Neural crest cell (in vitro differentiated cells): Measurements from ENCODE around the gene AUH. TPM values are rescaled to one million over a fixed set of nuclear protein-coding genes. Genes with fewer than 3 reads are reported as not detected.

Experiments used
- DNase-seq: peaks from one replicate; pipeline ENCODE4 v3.0.0; 2021; ENCODE audit warnings: low read depth, mixed read lengths, low spot score
- H3K27ac Mint-ChIP-seq: one replicate; pipeline ENCODE4 v1.8.0; 2021; ENCODE audit warnings: mild to moderate bottlenecking, mixed read lengths; ENCODE audit not compliant: unreplicated experiment
- H3K27me3 Mint-ChIP-seq: 2 replicates; pipeline ENCODE4 v1.8.0; 2021; ENCODE audit warnings: low read depth, mild to moderate bottlenecking, mixed read lengths
- H3K36me3 Mint-ChIP-seq: 2 replicates; pipeline ENCODE4 v1.8.0; 2021; ENCODE audit warnings: low read depth, mild to moderate bottlenecking, mixed read lengths
- H3K4me1 Mint-ChIP-seq: 2 replicates; pipeline ENCODE4 v1.8.0; 2021; ENCODE audit warnings: mixed read lengths
- H3K4me3 Mint-ChIP-seq: one replicate; pipeline ENCODE4 v1.8.0; 2021; ENCODE audit warnings: mild to moderate bottlenecking, mixed read lengths
- H3K9me3 Mint-ChIP-seq: 2 replicates; pipeline ENCODE4 v1.8.0; 2021; ENCODE audit warnings: mixed read lengths
- total RNA-seq: library from RNA; stranded (reverse); gene quantifications from 2 replicates; pipeline ENCODE4 v1.2.1, GENCODE V29; 2021
- TF ChIP-seq, protein P1 (sequence below): fragments of 200-600 bp; sonication (generic); conservative IDR thresholded peaks from 2 replicates; pipeline ENCODE4 v1.5.0; 2021; ENCODE audit warnings: antibody characterized with exemption, mild to moderate bottlenecking

The AUH gene
- total RNA-seq, 1 donor from 2014 or later = 10.8 TPM

DNA sequence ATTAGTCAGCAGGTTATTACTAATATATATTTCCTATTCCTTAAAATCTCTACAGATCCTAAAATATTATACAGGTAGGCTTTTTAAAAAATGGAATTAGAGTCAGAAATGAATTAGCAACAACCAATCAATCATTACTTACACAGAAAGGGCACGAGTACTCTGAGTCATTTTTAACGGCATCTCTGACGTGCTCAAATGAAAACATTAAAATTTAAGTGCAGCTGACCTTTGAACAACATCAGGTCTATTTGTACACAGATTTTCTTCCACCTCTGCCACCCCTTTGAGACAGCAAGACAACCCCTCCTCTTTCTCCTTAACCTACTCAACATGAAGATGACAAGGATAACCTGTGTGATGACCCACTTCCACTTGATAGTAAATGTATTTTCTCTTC, 19.1 kb downstream of the AUH start:
- TF ChIP-seq, protein P1, sequence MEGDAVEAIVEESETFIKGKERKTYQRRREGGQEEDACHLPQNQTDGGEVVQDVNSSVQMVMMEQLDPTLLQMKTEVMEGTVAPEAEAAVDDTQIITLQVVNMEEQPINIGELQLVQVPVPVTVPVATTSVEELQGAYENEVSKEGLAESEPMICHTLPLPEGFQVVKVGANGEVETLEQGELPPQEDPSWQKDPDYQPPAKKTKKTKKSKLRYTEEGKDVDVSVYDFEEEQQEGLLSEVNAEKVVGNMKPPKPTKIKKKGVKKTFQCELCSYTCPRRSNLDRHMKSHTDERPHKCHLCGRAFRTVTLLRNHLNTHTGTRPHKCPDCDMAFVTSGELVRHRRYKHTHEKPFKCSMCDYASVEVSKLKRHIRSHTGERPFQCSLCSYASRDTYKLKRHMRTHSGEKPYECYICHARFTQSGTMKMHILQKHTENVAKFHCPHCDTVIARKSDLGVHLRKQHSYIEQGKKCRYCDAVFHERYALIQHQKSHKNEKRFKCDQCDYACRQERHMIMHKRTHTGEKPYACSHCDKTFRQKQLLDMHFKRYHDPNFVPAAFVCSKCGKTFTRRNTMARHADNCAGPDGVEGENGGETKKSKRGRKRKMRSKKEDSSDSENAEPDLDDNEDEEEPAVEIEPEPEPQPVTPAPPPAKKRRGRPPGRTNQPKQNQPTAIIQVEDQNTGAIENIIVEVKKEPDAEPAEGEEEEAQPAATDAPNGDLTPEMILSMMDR = no peak
- Mint-ChIP-seq H3K27me3 (no peaks in the 10 kb centered on the region), H3K9me3 (peaks cover 3% of the 10 kb centered on the region), H3K27ac (no peak overlapping the region), H3K4me3 (no peak overlapping the region), H3K36me3 (peaks cover 21% of the 10 kb centered on the region), H3K4me1 (no peaks in the 10 kb centered on the region)
- DNase-seq = no peak

DNA sequence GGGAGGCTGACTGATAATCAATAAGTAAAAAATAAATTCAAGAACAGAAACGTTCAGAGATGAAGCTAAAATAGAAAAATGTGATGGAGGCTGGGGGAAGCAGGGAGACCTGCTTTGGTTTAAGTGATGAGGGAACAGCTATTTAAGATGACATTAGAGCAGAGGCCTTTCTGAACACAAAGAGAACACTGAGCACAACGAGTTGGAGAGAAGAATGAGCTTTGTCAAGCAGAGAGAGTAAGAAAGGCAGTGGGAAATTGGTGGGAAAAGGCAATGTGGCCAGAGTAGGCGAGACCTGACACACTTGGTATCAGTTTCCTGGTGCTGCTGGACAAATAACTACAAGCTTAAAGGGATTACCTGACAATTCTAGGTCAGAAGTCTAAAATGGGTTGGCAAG, 20.0 kb downstream of the AUH start:
- no peak overlapping the region for H3K4me3 Mint-ChIP-seq
- peaks cover 3% of the 10 kb centered on the region for H3K9me3 Mint-ChIP-seq
- no peaks in the 10 kb centered on the region for H3K27me3 Mint-ChIP-seq
- no peak for DNase-seq
- TF ChIP-seq, protein P1 = no peak
- no peaks in the 10 kb centered on the region for H3K4me1 Mint-ChIP-seq
- peak overlapping the region; percentile 5 for H3K27ac Mint-ChIP-seq
- H3K36me3 Mint-ChIP-seq = peaks cover 21% of the 10 kb centered on the region

DNA sequence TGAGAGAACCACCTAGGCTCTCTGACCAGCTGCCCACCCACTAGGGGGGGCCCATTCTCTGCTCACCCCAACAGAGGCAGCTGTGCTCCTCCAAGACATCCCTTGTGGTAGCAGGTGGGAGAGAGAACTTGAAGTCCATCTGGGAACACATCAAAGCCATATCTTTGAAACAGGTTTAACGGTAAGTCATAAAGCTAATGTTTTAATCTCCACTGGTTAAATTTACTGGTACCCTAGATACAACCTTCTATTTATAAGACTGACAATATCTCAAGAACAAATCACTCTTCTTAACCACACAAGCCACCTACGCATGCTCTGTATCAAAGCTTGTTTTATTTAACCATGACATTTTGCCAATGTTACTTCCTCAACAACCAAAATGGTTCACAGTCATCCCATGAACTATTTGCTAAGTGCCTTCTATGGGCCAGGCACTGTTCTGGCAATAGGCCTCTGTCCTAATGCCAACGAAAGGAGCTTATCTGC, 20.4 kb downstream of the AUH start:
- no peaks in the 10 kb centered on the region for H3K4me1 Mint-ChIP-seq
- H3K4me3 Mint-ChIP-seq = no peak overlapping the region
- no peaks in the 10 kb centered on the region for H3K27me3 Mint-ChIP-seq
- DNase-seq = no peak
- H3K9me3 Mint-ChIP-seq = peaks cover 3% of the 10 kb centered on the region
- H3K27ac Mint-ChIP-seq = no peak overlapping the region
- H3K36me3 Mint-ChIP-seq = peaks cover 21% of the 10 kb centered on the region
- TF ChIP-seq, protein P1 = no peak

DNA sequence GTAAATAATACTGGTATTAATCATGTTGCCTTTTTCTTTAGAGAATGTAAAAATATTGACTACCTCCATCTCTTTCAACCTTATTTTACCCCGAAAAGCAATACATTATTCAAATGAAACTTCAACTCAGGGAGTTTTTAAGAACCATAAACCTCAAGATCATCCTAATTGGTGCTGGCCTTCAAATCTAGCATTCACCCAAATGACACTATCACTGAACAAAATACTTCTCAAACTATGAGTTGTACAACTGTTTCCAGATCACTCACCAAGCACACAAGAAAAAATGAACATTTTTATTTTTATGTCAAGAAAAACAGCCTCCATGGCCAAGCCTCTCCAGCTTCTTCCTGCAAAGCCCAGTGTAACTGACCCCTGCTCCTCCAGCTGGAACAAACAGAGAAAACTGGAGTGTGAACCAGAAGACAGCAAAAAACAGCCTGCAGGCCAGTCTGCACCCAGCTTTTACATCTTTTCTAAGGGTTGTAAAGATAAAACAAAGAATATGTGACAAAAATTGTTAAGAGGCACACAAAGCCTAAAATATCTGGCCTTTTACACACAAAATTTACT, 21.2 kb downstream of the AUH start:
- Mint-ChIP-seq H3K9me3 (peaks cover 3% of the 10 kb centered on the region), H3K4me3 (no peak overlapping the region), H3K4me1 (no peaks in the 10 kb centered on the region), H3K36me3 (peaks cover 21% of the 10 kb centered on the region), H3K27ac (no peak overlapping the region), H3K27me3 (no peaks in the 10 kb centered on the region)
- no peak for DNase-seq
- TF ChIP-seq, protein P1 = no peak

DNA sequence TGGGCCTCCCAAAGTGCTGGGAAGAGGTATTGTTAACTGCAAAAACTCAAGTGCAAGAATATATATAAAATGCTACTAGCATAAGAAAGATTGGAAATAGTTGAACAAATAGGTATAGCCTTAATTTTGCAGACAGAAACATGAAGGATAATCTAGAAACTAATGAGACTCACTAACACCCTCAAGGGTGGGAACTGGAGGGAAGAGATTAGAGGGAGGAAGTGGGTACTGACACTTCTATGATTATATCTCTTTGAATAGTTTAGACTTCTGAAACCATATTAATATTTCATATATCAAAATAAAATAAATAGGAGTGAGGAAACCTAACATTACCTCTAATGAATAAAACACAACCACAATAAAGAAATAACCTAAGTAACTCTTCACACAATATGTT, 23.0 kb downstream of the AUH start:
- no peak for DNase-seq
- no peak overlapping the region for H3K4me3 Mint-ChIP-seq
- no peak overlapping the region for H3K27ac Mint-ChIP-seq
- peaks cover 3% of the 10 kb centered on the region for H3K9me3 Mint-ChIP-seq
- peaks cover 17% of the 10 kb centered on the region for H3K36me3 Mint-ChIP-seq
- H3K27me3 Mint-ChIP-seq = no peaks in the 10 kb centered on the region
- H3K4me1 Mint-ChIP-seq = no peaks in the 10 kb centered on the region
- TF ChIP-seq, protein P1 = no peak
